ENCODE data around the gene KRTAP4-1. TPM values are rescaled to one million over a fixed set of nuclear protein-coding genes. Genes with fewer than 3 reads are reported as not detected.
"Not testable (repeated sequence)": the region's sequence is repeated elsewhere in the genome, so short reads cannot be mapped to it uniquely, and the experiment has no call there.

KRTAP4-1 gene
- total RNA-seq, 4 donors from 2014 or later: not detected

GRCh38 chr17:41199421-41200078 is 14.8 kb upstream of the KRTAP4-1 start:
- Histone ChIP-seq H3K4me1 (no peaks in the 10 kb centered on the region), H3K27ac (no peak overlapping the region), H3K9me3 (peaks cover 0 to 12% (median 0%) of the 10 kb centered on the region in 3 donors), H3K4me3 (no peak overlapping the region), H3K36me3 (no peaks in the 10 kb centered on the region), H3K27me3 (no peaks in the 10 kb centered on the region)
- no peak for ATAC-seq
- TF ChIP-seq POLR2A (IDR thresholded peaks at IDR 0.05) (no peak), POLR2AphosphoS5 (IDR thresholded peaks at IDR 0.05) (no peak), CTCF (IDR thresholded peaks at IDR 0.05) (no peak), EP300 (IDR thresholded peaks at IDR 0.05) (no peak)
- 51 to 56% methylated on average over 3 to 4 of the region's 5 CpGs for WGBS, 2 donors (ENCODE audit: low coverage in 1 of 2)

GRCh38 chr17:41196068-41196467 is 11.4 kb upstream of the KRTAP4-1 start:
- no peak for TF ChIP-seq CTCF (IDR thresholded peaks at IDR 0.05)
- no peaks in the 10 kb centered on the region for H3K36me3 ChIP-seq
- ATAC-seq: no peak
- 31 to 55% methylated on average over 1 of the region's 1 CpG for WGBS, 2 donors (ENCODE audit: low coverage in 1 of 2)
- no peak overlapping the region for H3K27ac ChIP-seq
- no peak overlapping the region for H3K4me3 ChIP-seq
- no peaks in the 10 kb centered on the region for H3K4me1 ChIP-seq
- H3K9me3 ChIP-seq: peaks cover 0 to 12% (median 0%) of the 10 kb centered on the region in 3 donors
- H3K27me3 ChIP-seq: no peaks in the 10 kb centered on the region

GRCh38 chr17:41190328-41190727 is 5.6 kb upstream of the KRTAP4-1 start:
- peaks cover 20% of the 10 kb centered on the region for H3K27me3 ChIP-seq
- no peaks in the 10 kb centered on the region for H3K36me3 ChIP-seq
- H3K9me3 ChIP-seq: no peaks in the 10 kb centered on the region
- no peaks in the 10 kb centered on the region for H3K4me1 ChIP-seq
- no peak overlapping the region for H3K27ac ChIP-seq
- H3K4me3 ChIP-seq: no peak overlapping the region
- TF ChIP-seq EP300 (IDR thresholded peaks at IDR 0.05): no peak
- TF ChIP-seq CTCF (IDR thresholded peaks at IDR 0.05): no peak
- TF ChIP-seq POLR2AphosphoS5 (IDR thresholded peaks at IDR 0.05): no peak
- no peak for TF ChIP-seq POLR2A (IDR thresholded peaks at IDR 0.05)
- 75 to 88% methylated on average over 1 to 2 of the region's 3 CpGs for WGBS, 2 donors (ENCODE audit: low coverage in 1 of 2)
- ATAC-seq: no peak

- H3K4me3 ChIP-seq: not testable (repeated sequence)
Observed at GRCh38 chr17:41189837-41190318, 5.2 kb upstream of the KRTAP4-1 start, which contains the start of gene KRTAP9-1. KRTAP9-1 (plus strand) TSS chr17:41189887; CDS start chr17:41189887, 0 bp downstream.

GRCh38 chr17:41186872-41187271 is 2.2 kb upstream of the KRTAP4-1 start:
- Histone ChIP-seq H3K4me3 (no peak overlapping the region), H3K27me3 (peaks cover 32% of the 10 kb centered on the region), H3K36me3 (no peaks in the 10 kb centered on the region), H3K4me1 (no peaks in the 10 kb centered on the region), H3K27ac (no peak overlapping the region), H3K9me3 (no peaks in the 10 kb centered on the region)
- no peak for ATAC-seq
- TF ChIP-seq POLR2A (IDR thresholded peaks at IDR 0.05) (no peak), CTCF (IDR thresholded peaks at IDR 0.05) (no peak), POLR2AphosphoS5 (IDR thresholded peaks at IDR 0.05) (no peak), EP300 (IDR thresholded peaks at IDR 0.05) (no peak)
- WGBS, 2 donors (ENCODE audit: low coverage in 1 of 2): 90% methylated on average over 2 of the region's 2 CpGs; no CpG with 5 or more reads in 1 of the 2 donors

More at GRCh38 chr17:41189837-41190318, 5.2 kb upstream of the KRTAP4-1 start, which contains the start of gene KRTAP9-1:
- peaks cover 20% of the 10 kb centered on the region for H3K27me3 ChIP-seq
- not testable (repeated sequence) for H3K36me3 ChIP-seq, H3K4me1 ChIP-seq, H3K9me3 ChIP-seq, ATAC-seq, H3K27ac ChIP-seq
- WGBS, 2 donors (ENCODE audit: low coverage in 1 of 2): no CpG with 5 or more reads among the region's 1 CpG

Data from gastroesophageal sphincter (tissue), 4 donors.